SK-N-SH treated with all-trans-retinoic acid at 6 μM for 48 hours (cell line): Measurements from ENCODE around the gene CDKN2D.
"Not testable (repeated sequence)": the region's sequence is repeated elsewhere in the genome, so short reads cannot be mapped to it uniquely, and the experiment has no call there.

Source experiments
- ARNTL ChIP-seq: fragments of 450-650 bp; formaldehyde crosslinking; IDR thresholded peaks from 2 replicates; pipeline ENCODE4 v1.5.0; 2020; ENCODE audit warnings: low read depth, mild to moderate bottlenecking, moderate library complexity, borderline replicate concordance
- BACH2 ChIP-seq: fragments of 250-450 bp; sonication (Bioruptor Pico); IDR thresholded peaks from 2 replicates; pipeline ENCODE4 v1.9.0; 2021; ENCODE audit warnings: mild to moderate bottlenecking, borderline replicate concordance
- CSDC2 ChIP-seq: fragments of 250-450 bp; sonication (Bioruptor Pico); IDR thresholded peaks from 2 replicates; pipeline ENCODE4 v1.5.0; 2020; ENCODE audit warnings: mild to moderate bottlenecking, moderate library complexity
- CSRNP3 ChIP-seq: fragments of 250-450 bp; sonication (Bioruptor Pico); IDR thresholded peaks from 2 replicates; pipeline ENCODE4 v1.5.1; 2021; ENCODE audit warnings: mild to moderate bottlenecking, moderate library complexity
- OSR1 ChIP-seq: fragments of 250-450 bp; sonication (Bioruptor Pico); IDR thresholded peaks from 2 replicates; pipeline ENCODE4 v1.8.0; 2022; ENCODE audit warnings: moderate library complexity, mild to moderate bottlenecking, inconsistent platforms
- PATZ1 ChIP-seq: fragments of 250-450 bp; sonication (Bioruptor Pico); IDR thresholded peaks from 2 replicates; pipeline ENCODE4 v1.8.0; 2020; ENCODE audit warnings: mild to moderate bottlenecking, moderate library complexity, borderline replicate concordance
- PPARA ChIP-seq: fragments of 250-450 bp; sonication (Bioruptor Pico); IDR thresholded peaks from 2 replicates; pipeline ENCODE4 v1.5.0; 2020; ENCODE audit warnings: mild to moderate bottlenecking, borderline replicate concordance
- RARB ChIP-seq: fragments of 250-450 bp; sonication (Bioruptor Pico); IDR thresholded peaks from 2 replicates; pipeline ENCODE4 v1.8.0; 2021; ENCODE audit warnings: mild to moderate bottlenecking, moderate library complexity
- TSHZ2 ChIP-seq: fragments of 250-450 bp; sonication (Bioruptor Pico); IDR thresholded peaks from 2 replicates; pipeline ENCODE4 v1.5.0; 2020; ENCODE audit warnings: mild to moderate bottlenecking, moderate library complexity
- ZFP3 ChIP-seq: fragments of 250-450 bp; sonication (Bioruptor Pico); IDR thresholded peaks from 2 replicates; pipeline ENCODE4 v1.5.0; 2020; ENCODE audit warnings: mild to moderate bottlenecking, moderate library complexity
- TF ChIP-seq, protein P1 (sequence below): fragments of 250-450 bp; sonication (Bioruptor Pico); IDR thresholded peaks from 2 replicates; pipeline ENCODE4 v1.5.1; 2020; ENCODE audit warnings: low read depth, mild to moderate bottlenecking, moderate library complexity

- not testable (repeated sequence) for TF ChIP-seq PATZ1; CSDC2 (CRISPR knock-in tag); RARB (CRISPR knock-in tag); PPARA (CRISPR knock-in tag); ARNTL (CRISPR knock-in tag); BACH2; OSR1 (CRISPR knock-in tag); ZFP3 (CRISPR knock-in tag); TSHZ2 (CRISPR knock-in tag); CSRNP3 (CRISPR knock-in tag)
- TF ChIP-seq, protein P1, sequence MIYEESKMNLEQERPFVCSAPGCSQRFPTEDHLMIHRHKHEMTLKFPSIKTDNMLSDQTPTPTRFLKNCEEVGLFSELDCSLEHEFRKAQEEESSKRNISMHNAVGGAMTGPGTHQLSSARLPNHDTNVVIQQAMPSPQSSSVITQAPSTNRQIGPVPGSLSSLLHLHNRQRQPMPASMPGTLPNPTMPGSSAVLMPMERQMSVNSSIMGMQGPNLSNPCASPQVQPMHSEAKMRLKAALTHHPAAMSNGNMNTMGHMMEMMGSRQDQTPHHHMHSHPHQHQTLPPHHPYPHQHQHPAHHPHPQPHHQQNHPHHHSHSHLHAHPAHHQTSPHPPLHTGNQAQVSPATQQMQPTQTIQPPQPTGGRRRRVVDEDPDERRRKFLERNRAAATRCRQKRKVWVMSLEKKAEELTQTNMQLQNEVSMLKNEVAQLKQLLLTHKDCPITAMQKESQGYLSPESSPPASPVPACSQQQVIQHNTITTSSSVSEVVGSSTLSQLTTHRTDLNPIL (CRISPR knock-in tag), result not testable (repeated sequence)
Observed at GRCh38 chr19:10526887-10527286, 41.9 kb downstream of the CDKN2D start.
